Measurements from ENCODE around the gene NAA80. TPM values are rescaled to one million over a fixed set of nuclear protein-coding genes. Genes with fewer than 3 reads are reported as not detected.

NAA80 gene
- total RNA-seq, 4 donors from 2014 or later = 12.4 to 19.4 (median 15.1) TPM

DNA sequence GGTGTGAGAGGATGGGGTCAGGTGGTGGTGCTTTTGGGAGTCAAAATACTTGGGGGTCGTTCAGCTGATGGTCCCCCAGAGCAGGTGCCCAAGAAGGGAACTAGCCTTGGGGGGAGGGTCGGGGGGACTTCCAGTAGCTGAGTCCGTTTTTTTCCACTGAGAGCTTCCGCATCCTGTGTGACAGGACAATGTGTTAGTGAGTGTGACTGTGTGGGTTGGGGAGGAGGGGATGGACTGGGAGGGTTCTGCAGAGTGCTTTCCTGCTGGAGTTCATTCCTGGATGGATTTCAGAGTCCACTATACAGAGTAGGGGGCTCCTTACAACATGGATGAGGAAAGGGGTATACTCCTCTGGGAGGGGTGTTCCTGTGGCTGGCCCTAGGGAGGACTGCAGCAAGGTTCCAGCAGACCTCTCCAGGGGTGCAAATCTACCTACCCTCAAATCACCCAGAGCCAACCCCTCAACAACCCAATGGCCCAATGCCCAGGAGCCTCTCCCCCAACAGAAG, 23.9 kb upstream of the NAA80 start:
- intact Hi-C loops (cut with DNase I; ENCODE audit: low total_unique reads) = no loop called here
- peak in 1 of 2 donors; percentile 18 for DNase-seq (ENCODE audit: low spot score in 2 of 2)
- no peak overlapping the region for H3K4me3 ChIP-seq (ENCODE audit: low read depth, poor library complexity, severe bottlenecking)

DNA sequence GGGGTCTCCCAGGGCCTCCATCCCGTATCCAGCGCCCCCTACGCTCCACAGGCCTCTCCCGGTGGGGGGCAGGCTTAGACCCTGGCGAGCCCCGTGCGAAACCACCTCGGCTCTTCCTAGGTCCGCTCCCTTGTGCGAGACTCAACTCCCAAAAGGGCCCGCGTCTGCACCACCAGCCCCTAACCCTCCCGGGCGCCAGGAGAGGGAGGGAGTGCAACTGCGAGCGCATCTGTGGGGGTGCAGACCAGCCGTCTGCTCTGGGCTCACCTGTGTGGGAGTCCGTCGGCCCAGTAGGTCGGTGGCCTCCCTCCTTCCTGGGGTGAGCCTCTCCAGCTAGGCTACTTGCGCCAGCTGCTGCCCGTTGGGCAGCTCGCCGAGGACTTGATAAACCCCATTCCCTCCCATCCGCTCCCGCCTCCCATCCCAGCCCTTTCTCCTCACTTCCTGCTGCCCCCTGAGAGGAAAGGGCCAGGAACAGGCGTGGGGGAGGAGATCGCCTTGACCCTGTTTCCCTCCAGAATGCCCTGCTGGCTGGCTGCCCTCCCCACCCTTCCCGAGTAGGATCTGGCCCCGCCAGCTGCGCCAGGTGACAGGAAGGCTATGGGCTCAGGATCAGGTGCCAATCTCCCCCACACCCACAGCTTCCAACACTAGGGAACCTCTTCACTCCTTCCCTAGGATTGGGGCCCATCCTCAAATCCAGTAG, 23.3 kb upstream of the NAA80 start, which contains the start of gene HYAL2:
Gene HYAL2, minus strand, starts transcription at position 360 of the 706 bp plus-strand sequence. CDS start 2,256 bp downstream, outside the sequence.
- intact Hi-C loops (cut with DNase I; ENCODE audit: low total_unique reads) = no loop called here
- 50 to 55% methylated on average over 31 of the region's 31 CpGs for WGBS, 2 donors

More for the DNA sequence above, 23.9 kb upstream of the NAA80 start:
- no peak for TF ChIP-seq CTCF (IDR thresholded peaks at IDR 0.05)
- TF ChIP-seq POLR2A (IDR thresholded peaks at IDR 0.05) = no peak
- 50 to 68% methylated on average over 4 of the region's 4 CpGs for WGBS, 2 donors

GRCh38 chr3:50322115-50322385, 22.8 kb upstream of the NAA80 start:
- H3K4me3 ChIP-seq (ENCODE audit: low read depth, poor library complexity, severe bottlenecking) = peak overlapping the region; percentile 42
- 12 to 19% methylated on average over 6 to 12 of the region's 14 CpGs for WGBS, 2 donors
- TF ChIP-seq CTCF (IDR thresholded peaks at IDR 0.05) = no peak
- no peak for TF ChIP-seq POLR2A (IDR thresholded peaks at IDR 0.05)
- intact Hi-C loops (cut with DNase I; ENCODE audit: low total_unique reads) = no loop called here
- DNase-seq (ENCODE audit: low spot score in 2 of 2) = peak in 1 of 2 donors; percentile 32

More for the DNA sequence above, 23.3 kb upstream of the NAA80 start, which contains the start of gene HYAL2:
- DNase-seq (ENCODE audit: low spot score in 2 of 2) = peak in 1 of 2 donors; percentile 50
- no peak for TF ChIP-seq CTCF (IDR thresholded peaks at IDR 0.05)
- TF ChIP-seq POLR2A (IDR thresholded peaks at IDR 0.05) = no peak
- peak within 1 kb of the TSS; percentile 42 for H3K4me3 ChIP-seq (ENCODE audit: low read depth, poor library complexity, severe bottlenecking)

- intact Hi-C loops (cut with DNase I; ENCODE audit: low total_unique reads) = no loop called here
- DNase-seq (ENCODE audit: low spot score in 2 of 2) = peak; percentile 84 to 97
- TF ChIP-seq POLR2A (IDR thresholded peaks at IDR 0.05) (no peak), CTCF (IDR thresholded peaks at IDR 0.05) (no peak)
- H3K4me3 ChIP-seq (ENCODE audit: low read depth, poor library complexity, severe bottlenecking) = peak overlapping the region; percentile 42
- 2 to 5% methylated on average over 40 to 46 of the region's 59 CpGs for WGBS, 2 donors
Measured at GRCh38 chr3:50321336-50322114, 22.3 kb upstream of the NAA80 start.

GRCh38 chr3:50320853-50321335, 21.7 kb upstream of the NAA80 start:
- TF ChIP-seq CTCF (IDR thresholded peaks at IDR 0.05) (no peak), POLR2A (IDR thresholded peaks at IDR 0.05) (no peak)
- intact Hi-C loops (cut with DNase I; ENCODE audit: low total_unique reads) = no loop called here
- DNase-seq (ENCODE audit: low spot score in 2 of 2) = peak in 1 of 2 donors; percentile 94
- H3K4me3 ChIP-seq (ENCODE audit: low read depth, poor library complexity, severe bottlenecking) = peak overlapping the region; percentile 42
- 0% methylated on average over 7 to 19 of the region's 45 CpGs for WGBS, 2 donors

Measured in lower leg skin (tissue), 4 donors.